Activated CD4-positive, CD25-positive, alpha-beta regulatory T cell treated with anti-CD3 and anti-CD28 coated beads, Interleukin-2, amount 50 U/mL, for 72 hours (primary cell): ENCODE data around the gene DCAF4L1.

ENCODE experiments used
- DNase-seq: peaks from one replicate; pipeline ENCODE4 v3.0.0; 2021

DCAF4L1 gene

GRCh38 chr4:41991916-41992767 is 10.6 kb downstream of the DCAF4L1 start:
- DNase-seq, result no peak

GRCh38 chr4:41992967-41993857 is 11.7 kb downstream of the DCAF4L1 start:
- DNase-seq, result no peak

- no peak for DNase-seq
Observed at GRCh38 chr4:41994461-41994985, 13.0 kb downstream of the DCAF4L1 start.

GRCh38 chr4:41998019-41998418 is 16.5 kb downstream of the DCAF4L1 start:
- DNase-seq, result no peak

- DNase-seq, result no peak
Observed at GRCh38 chr4:41999321-41999720, 17.8 kb downstream of the DCAF4L1 start.

- DNase-seq, result no peak
Observed at GRCh38 chr4:42008011-42008786, 26.6 kb downstream of the DCAF4L1 start.

GRCh38 chr4:42015438-42015837 is 33.9 kb downstream of the DCAF4L1 start:
- DNase-seq, result no peak

- no peak for DNase-seq
Observed at GRCh38 chr4:42018451-42018850, 36.9 kb downstream of the DCAF4L1 start.
